Stimulated activated CD4-positive, alpha-beta T cell treated with anti-CD3 and anti-CD28 coated beads, Interleukin-15, amount 100 ng/mL, for 24 hours (primary cell): Measurements from ENCODE around the gene SLC1A3.

ENCODE experiments used
- DNase-seq: peaks from one replicate; pipeline ENCODE4 v3.0.0-alpha.2; 2020

The SLC1A3 gene

GRCh38 chr5:36723912-36724311, 117.5 kb downstream of the SLC1A3 start:
- DNase-seq, result no peak

GRCh38 chr5:36724467-36725332, 118.3 kb downstream of the SLC1A3 start:
- peak; percentile 48 for DNase-seq

- DNase-seq, result no peak
Observed at GRCh38 chr5:36726317-36726716, 119.9 kb downstream of the SLC1A3 start.

GRCh38 chr5:36726767-36727166, 120.4 kb downstream of the SLC1A3 start:
- DNase-seq, result no peak

- peak; percentile 10 for DNase-seq
Observed at GRCh38 chr5:36728697-36729543, 122.5 kb downstream of the SLC1A3 start.

GRCh38 chr5:36730537-36731216, 124.3 kb downstream of the SLC1A3 start:
- no peak for DNase-seq

GRCh38 chr5:36733183-36733582, 126.8 kb downstream of the SLC1A3 start:
- no peak for DNase-seq

GRCh38 chr5:36734422-36734821, 128.0 kb downstream of the SLC1A3 start:
- DNase-seq, result no peak

GRCh38 chr5:36735891-36736290, 129.5 kb downstream of the SLC1A3 start:
- no peak for DNase-seq
